Measurements from ENCODE around the gene ITGB7. TPM values are rescaled to one million over a fixed set of nuclear protein-coding genes. Genes with fewer than 3 reads are reported as not detected.

Gene ITGB7
- total RNA-seq, 1 experiment from 2014 or later, result 38.6 TPM

DNA sequence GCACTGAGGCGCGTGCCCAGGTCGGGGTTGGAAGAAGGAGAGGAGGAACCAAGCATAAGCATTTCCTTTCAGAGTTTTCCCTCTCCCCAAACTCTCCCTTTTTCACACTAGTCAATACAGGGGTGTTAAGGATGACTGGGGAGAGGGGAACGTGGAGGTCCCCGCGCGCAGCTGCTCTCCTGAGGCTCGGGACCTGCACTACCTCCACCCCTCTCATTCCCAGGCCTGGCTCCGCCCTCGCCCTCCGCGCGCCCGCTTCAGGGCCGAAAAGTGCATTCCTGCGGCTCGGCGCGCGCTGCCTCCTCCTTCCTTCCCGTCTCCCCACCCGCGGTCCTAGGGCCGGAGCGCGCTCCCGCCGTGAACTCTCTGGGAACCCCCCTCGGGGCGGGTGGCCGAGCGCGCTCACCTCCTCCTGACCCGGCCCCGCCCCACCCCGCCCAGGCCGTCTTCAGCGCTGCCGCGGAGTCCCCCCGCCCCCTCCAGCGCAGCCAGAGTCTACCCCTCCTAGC is 13.7 kb upstream of the ITGB7 start:
- DNase-seq (ENCODE audit: low read depth), result peak; percentile 99

DNA sequence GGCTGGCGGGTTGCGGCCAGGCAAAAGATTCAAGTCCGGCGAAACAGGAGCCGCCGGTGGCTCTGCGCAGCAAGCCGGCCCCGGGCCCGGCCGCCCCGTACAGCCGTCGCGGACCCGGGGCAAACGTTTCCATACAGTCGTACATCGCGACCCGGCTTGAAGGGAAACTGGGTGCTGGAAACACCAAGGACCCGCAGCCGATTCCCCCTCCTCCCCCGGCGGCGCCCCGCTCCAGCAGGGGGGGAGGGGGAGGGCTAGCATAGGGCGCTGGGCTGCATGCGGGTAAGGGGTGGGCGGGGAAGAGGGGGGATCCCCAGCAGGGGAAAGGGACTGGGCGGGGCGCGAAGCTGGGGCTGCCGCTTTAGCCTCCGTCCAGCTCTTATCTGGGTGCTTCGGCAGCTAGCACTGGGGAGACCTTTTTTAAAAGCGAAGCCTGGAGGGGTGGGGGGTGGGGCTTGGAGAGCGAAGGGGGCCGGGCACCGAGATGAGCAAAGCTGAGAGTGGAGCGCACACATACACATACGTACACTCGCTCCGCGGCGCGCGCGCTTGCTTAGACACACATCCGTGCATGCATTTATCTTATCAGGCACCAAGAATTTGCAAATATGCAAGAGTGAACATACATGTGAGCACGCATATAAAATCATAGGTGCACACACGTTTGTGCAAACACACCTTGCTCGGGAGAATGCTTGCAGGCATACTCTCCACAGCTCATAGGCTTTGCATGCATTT is 13.1 kb upstream of the ITGB7 start:
- in situ Hi-C loops (cut with HindIII; ENCODE audit: low pct_unique_long_range_greater_than_20kb, low sequenced_read_pairs), result loop anchor here (10.0 kb wide), 1 partner anchor 75 kb away; the partner anchor contains the start of genes MYG1 and PFDN5

More for the DNA sequence above, 13.7 kb upstream of the ITGB7 start:
- in situ Hi-C loops (cut with HindIII; ENCODE audit: low pct_unique_long_range_greater_than_20kb, low sequenced_read_pairs), result no loop called here

DNA sequence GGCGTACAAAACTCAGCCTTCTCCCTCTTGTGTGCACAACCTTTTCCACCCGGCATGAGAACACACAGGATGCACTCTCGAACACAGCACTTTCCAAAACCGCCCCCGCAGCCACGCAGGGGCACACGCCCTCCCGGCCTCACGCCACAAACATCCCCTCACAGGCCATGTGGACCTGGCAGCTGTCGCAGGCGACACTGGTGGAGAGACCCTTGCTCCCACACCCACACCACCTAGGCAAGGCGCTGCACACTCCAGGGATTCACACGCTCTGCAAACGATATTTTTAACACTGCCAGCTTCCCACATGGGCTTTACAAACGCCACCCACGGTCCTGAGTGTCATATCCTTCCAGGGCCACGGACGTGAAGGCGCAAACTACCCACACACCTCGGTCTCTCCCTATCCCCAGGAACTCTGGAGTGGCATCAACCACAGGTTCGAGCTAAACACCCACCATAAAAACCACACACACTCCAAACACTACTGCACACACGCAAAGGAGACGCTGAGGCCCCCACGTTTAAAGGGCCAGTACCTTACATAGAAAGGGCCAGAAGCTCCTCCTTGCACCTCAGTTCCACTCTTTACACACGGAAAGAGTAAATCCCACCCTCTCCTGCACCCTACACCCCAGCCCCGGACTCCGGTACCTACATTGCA is 12.4 kb upstream of the ITGB7 start:
- in situ Hi-C loops (cut with HindIII; ENCODE audit: low pct_unique_long_range_greater_than_20kb, low sequenced_read_pairs), result loop anchor here (10.0 kb wide), 1 partner anchor 75 kb away; the partner anchor contains the start of genes MYG1 and PFDN5
- no peak for DNase-seq (ENCODE audit: low read depth)

More for the DNA sequence above, 13.1 kb upstream of the ITGB7 start:
- DNase-seq (ENCODE audit: low read depth), result no peak

DNA sequence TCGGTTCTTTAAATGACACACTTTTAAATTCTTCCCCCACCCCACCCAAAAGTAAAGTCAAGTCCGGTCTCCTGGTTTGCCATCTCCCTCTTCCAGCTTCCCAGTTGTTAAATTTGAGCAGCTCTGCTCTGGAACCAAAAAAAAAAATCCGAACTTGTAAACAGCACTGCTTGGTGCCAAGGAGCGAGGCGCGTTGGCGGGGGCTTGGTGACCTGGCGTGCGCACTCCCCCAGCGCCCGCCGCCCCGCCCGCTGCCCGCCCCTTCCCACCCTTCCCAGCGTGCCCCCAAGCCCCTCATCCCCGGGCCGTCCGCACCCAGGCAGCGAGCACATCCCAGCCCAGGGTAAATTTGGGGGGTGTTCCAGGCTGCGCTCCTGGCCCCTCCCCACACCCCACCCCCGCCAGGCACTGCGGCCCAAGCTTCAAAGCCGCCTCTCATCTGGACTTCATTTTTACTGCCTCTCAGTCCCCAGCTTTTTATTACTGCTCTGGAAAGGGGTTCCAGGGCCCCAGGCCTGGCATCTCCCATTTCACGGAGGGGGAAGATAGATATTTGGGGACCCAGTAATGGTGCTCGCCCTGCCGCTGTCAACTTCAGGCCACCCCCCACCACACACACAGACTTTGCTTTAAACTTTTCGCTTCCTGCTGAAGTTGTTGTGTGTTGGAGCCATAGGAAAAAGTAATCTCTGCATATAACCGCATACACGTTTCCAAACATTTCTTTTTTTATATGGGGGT is 11.7 kb upstream of the ITGB7 start:
- in situ Hi-C loops (cut with HindIII; ENCODE audit: low pct_unique_long_range_greater_than_20kb, low sequenced_read_pairs), result loop anchor here (10.0 kb wide), 1 partner anchor 76 kb away; the partner anchor contains the start of genes MYG1 and PFDN5
- DNase-seq (ENCODE audit: low read depth), result no peak

DNA sequence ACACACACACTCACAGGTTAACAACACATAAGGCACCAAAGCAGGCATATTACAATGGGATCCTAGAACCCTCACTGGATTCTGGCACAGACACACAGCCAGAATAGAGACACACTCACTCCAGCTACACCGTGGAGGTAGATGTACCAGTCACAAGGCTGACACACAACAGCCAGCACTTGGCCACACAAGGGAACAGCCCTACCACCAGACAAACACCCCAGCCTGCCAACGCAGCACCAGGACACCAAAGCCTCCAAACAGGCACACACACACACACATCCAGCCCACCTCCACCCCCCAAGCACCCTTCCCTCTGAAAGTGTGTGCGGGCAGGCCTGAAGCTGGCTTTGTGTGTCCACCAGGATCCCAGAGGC is 10.9 kb upstream of the ITGB7 start:
- in situ Hi-C loops (cut with HindIII; ENCODE audit: low pct_unique_long_range_greater_than_20kb, low sequenced_read_pairs), result loop anchor here (10.0 kb wide), 1 partner anchor 77 kb away; the partner anchor contains the start of genes MYG1 and PFDN5
- DNase-seq (ENCODE audit: low read depth), result no peak

DNA sequence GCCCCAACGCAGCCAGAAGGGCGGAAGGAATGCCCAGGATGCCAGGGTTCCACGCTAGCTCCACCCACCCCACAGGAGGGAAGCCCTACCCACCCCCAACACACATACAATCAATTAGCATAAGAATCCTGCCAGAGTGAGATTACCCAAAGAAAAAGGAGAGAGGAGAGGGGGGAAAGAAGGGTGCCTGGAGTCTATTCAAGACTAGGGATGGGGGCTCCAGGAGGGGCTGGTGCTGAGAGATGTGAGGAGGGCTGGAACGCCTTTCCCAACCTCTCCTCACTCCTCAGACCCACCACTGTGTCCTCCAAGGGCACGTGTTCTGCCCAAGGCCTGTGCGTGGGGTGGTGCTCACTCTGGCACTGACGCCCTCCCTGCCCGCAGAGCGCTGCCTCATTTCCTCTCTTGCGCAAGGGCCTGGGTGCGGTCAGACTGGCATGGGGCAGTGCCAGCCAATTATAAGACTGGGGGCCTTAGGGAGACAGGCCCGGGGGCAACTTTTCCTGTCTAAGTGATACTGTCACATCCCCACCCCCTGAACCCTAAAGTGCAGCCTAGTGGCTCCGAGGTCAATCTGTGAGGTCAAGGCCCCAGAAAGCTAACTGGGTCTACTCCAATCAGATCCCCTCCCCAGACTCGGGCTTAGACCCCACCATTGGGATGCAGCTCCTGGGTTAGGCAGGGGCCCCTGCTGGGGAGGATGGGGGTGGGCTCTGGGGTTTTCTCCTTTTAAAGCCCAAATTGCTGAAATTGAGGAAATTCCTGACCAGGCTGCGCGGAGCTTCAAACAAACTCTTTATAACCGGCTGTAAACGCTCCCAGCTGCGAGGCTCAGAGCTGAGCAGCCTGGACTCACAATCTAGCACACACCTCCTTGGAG is 10.2 kb upstream of the ITGB7 start:
- in situ Hi-C loops (cut with HindIII; ENCODE audit: low pct_unique_long_range_greater_than_20kb, low sequenced_read_pairs), result loop anchor here (10.0 kb wide), 1 partner anchor 78 kb away; the partner anchor contains the start of genes MYG1 and PFDN5

DNA sequence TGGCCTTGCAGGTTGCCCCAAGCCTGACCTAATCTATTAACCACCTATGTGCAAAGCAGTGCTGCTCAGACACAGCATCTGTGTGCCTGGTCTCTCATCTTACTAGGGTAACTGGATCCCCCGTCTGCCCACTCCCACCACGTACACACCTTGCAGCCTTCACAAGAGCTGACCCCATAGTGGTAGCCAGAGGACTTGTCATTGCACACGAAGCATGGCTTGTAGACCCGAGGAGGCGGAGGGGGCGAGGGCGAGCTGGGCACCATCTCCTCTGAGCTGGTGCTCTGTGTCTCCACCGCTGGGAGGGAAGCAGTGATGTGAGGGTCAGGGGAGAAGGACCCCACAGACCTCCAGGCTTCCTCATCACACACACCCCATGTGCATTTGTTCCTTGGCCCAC is 8.4 kb upstream of the ITGB7 start:
- in situ Hi-C loops (cut with HindIII; ENCODE audit: low pct_unique_long_range_greater_than_20kb, low sequenced_read_pairs), result loop anchor here (10.0 kb wide), 1 partner anchor 79 kb away; the partner anchor contains the start of genes MYG1 and PFDN5
- DNase-seq (ENCODE audit: low read depth), result no peak

More for the DNA sequence above, 10.2 kb upstream of the ITGB7 start:
- no peak for DNase-seq (ENCODE audit: low read depth)

DNA sequence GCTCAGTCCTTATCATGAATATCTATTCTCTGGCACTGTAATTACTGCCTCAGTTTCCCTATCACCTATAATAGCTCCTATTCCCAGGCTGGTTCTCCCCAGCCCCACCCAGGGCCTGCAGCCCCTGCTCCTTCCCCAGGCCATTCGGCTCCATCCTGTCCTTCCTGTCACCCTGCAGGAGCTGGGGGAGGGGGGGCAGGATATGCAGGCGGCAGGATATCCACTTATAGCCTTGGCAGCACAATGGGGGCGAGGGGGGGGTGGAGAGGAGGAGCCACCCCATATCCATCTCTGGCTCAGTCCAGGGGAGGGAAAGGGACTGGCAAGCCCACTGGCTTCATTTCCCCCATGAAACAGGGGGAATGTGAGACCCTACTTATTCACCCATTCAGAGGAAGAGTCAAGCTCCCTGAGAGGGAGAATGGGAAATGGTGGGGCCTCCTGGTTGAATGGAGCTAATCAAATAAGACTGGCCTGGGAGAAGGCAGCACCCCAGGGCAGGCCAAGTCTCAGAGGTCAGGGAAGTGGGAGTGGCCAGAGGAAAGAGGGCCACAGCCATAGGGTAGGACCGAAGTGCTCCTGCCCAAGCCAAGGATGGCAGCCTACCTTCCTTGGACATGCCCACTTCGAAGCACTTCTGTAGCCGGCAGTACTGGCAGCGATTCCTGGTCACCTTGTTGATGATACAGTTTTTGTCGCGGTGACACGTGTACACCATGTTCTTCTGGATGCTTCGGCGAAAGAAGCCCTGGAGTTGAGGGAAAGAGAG is 7.8 kb upstream of the ITGB7 start:
- in situ Hi-C loops (cut with HindIII; ENCODE audit: low pct_unique_long_range_greater_than_20kb, low sequenced_read_pairs), result loop anchor here (10.0 kb wide), 1 partner anchor 80 kb away; the partner anchor contains the start of genes MYG1 and PFDN5
- no peak for DNase-seq (ENCODE audit: low read depth)

DNA sequence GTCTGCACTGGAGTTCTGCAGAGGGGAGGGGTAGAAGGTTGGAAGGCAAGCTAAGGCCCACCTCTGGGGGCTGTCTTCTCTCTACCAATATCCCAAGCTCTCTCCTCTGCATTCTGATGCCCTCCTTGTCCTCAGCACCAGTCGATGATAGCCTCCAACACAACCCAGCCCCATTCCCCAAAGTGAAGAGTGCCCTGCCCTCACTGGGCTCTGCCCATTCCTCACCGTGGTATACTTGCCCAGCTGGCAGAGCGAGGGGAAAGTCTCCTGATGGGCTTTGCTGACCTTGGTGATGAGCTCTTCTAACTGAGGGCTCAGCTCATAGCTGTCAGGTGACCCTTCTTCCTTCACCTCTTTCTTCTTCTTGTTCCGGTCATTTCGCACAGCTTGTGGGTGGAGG is 7.2 kb upstream of the ITGB7 start:
- in situ Hi-C loops (cut with HindIII; ENCODE audit: low pct_unique_long_range_greater_than_20kb, low sequenced_read_pairs), result loop anchor here (10.0 kb wide), 1 partner anchor 81 kb away; the partner anchor contains the start of genes MYG1 and PFDN5
- no peak for DNase-seq (ENCODE audit: low read depth)

DNA sequence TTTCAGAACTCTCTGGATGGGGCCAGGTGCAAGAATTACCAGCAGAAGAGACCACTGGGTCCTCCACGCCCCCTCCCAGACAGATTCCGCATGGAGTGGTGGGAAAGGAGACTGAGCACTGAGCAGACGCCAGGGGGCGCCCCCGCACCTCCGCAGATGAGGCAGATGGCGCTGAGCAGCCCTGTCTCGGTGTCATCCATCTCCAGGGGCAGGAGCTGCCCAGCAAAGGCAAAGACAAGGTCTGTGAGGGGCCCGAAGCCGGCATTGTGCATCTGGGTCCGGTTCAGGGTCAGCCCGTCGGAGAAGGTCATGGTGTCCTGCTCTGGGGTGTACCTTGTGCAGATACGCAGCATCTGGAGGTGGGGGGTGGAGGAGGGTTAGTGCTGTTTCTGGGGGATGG is 6.3 kb upstream of the ITGB7 start:
- DNase-seq (ENCODE audit: low read depth), result peak; percentile 68
- in situ Hi-C loops (cut with HindIII; ENCODE audit: low pct_unique_long_range_greater_than_20kb, low sequenced_read_pairs), result loop anchor here (10.0 kb wide), 1 partner anchor 81 kb away; the partner anchor contains the start of genes MYG1 and PFDN5

DNA sequence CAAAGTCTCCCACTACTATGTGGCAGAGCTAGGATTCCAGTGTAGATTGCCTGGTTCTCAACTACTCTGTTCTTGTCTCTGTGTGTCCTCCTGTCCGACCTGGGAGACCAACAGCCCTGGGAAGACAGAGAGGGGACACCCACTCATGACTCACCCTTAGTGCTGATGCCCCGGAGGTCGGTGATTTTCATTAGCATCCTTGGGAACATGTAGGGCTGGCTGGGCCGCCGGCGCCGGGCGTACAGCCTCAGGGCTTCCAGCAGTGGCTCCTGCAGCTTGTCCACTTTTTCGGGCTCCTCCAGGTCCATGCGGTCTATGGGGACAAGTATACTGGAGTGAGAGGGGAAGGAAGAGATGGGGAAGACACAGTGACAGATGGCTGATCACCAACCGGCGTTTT is 5.9 kb upstream of the ITGB7 start:
- DNase-seq (ENCODE audit: low read depth), result no peak
- in situ Hi-C loops (cut with HindIII; ENCODE audit: low pct_unique_long_range_greater_than_20kb, low sequenced_read_pairs), result loop anchor here (10.0 kb wide), 1 partner anchor 82 kb away; the partner anchor contains the start of genes MYG1 and PFDN5

DNA sequence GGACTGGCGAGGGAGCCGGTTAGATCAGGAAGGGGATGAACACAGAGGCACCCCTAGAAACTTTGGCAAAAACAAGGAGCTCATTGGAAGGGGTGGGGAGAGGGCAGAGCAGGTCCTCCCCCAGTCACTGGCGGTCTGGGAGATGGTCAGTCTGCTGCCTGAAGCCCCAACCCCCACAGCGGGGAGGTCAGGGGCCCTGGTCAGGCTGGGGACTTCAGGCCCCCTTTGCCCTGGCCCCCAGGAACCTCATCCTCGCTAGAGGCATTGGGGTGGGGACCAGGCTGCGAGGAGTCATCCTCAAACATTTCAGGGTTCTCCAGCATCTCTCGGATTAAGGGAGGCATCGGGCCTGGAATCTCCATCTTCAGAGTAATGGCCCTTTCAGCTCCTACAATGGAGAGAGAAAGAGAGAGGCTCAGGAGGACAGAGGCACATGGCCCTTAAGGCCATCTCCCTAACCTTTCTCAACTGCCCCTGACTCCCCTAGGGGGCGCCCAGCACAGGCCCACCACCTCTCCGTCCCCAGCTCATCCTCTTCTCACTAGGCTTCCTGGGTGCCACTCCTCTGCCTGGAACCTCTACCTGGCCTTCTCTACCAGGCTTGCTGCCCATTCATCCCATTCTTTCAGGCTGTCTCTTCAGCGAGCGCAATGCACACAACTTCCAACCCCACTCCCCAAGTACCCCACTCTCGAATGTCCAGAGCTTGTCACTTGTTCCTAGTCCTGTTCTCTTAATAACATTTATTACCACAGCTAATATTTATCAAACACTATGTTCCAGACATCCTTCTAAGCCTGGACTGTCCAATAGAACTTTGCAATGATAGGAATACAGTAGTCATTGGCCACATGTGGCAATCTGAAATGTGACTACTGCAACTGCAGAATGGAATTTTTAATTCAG is 4.7 kb upstream of the ITGB7 start:
- DNase-seq (ENCODE audit: low read depth), result no peak
- in situ Hi-C loops (cut with HindIII; ENCODE audit: low pct_unique_long_range_greater_than_20kb, low sequenced_read_pairs), result loop anchor here (10.0 kb wide), 1 partner anchor 83 kb away; the partner anchor contains the start of genes MYG1 and PFDN5

DNA sequence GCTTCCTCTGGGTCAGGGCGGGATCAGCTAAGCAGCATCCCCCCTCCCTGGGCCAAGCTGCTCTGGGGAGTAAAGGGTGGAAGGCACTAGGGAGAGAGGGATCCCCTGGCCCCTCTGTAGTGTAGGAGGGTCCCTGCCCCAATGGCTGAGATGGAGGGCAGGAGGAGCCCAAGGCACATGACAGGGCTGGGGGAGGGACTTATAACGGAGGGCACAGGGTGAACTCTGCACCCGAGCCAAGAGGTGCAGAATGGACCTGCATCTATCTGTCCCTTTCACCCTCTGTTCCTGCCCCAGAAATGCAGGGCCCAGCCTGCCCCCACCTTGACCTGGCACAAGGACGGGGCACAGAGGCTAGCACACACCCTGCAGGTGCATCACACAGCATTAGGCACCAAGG is 3.8 kb upstream of the ITGB7 start:
- in situ Hi-C loops (cut with HindIII; ENCODE audit: low pct_unique_long_range_greater_than_20kb, low sequenced_read_pairs), result loop anchor here (10.0 kb wide), 1 partner anchor 84 kb away; the partner anchor contains the start of genes MYG1 and PFDN5
- DNase-seq (ENCODE audit: low read depth), result no peak

DNA sequence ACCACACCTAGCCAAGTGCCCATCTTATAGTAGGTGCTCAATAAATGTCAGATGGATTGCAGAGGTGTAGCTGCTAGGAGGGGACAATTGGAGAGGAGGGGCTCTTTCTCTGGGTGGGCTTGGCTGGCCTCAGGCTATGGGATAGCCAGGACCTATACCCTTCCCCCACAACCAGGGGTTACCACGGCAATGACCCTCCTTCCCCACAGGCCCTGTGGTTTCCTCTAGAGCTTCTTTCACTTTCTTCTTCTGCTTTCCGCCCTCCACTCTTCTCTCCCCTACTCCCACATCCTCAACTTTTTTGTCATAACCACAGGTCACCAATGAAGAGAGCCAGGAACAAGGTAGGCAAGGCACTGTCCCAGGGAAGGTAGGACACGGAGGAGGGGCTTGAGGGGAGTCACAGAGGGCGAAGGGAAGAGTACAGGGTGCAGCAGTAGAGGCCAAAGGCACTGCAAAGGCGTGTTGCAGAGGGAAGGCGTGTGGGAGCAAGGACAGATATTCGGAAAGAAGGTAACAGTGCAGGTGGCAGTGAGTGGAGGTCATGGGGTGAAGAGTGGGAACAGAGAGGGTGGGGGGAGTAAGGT is 1.9 kb upstream of the ITGB7 start:
- DNase-seq (ENCODE audit: low read depth), result no peak
- in situ Hi-C loops (cut with HindIII; ENCODE audit: low pct_unique_long_range_greater_than_20kb, low sequenced_read_pairs), result no loop called here

DNA sequence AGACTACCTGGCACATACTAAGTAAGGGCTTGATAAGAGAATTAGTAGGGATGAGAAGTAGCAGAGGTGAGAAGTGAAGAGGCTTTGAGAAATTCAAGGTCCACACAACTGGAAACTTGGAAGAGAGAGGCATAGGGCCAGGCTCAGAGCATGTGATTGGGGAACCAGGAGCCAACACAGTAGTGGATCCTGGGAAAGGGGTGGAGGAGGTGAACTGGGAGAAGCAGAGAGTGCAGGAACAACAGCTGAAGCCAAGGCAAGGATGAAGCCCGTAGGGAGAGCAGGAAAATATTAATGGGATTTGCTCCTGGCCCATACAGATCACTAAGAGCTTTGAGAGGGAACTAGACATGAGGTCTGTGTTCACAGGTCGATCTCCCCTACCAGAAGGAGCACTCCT is 1.4 kb upstream of the ITGB7 start:
- in situ Hi-C loops (cut with HindIII; ENCODE audit: low pct_unique_long_range_greater_than_20kb, low sequenced_read_pairs), result no loop called here
- DNase-seq (ENCODE audit: low read depth), result no peak

Data from Caki2 (cell line).